Endodermal cell (in vitro differentiated cells): Measurements from ENCODE around the gene SYCP1. TPM values are rescaled to one million over a fixed set of nuclear protein-coding genes. Genes with fewer than 3 reads are reported as not detected.
"Not testable (repeated sequence)": the region's sequence is repeated elsewhere in the genome, so short reads cannot be mapped to it uniquely, and the experiment has no call there.

ENCODE experiments used
- DNase-seq: peaks from one replicate; pipeline ENCODE4 v3.0.0-alpha.2; 2017
- H3K27ac ChIP-seq: 2 replicates; pipeline ENCODE4 v1.5.1; 2013; ENCODE audit warnings: mild to moderate bottlenecking, low read depth, low read length, moderate library complexity
- H3K27me3 ChIP-seq: 2 replicates; pipeline ENCODE4 v1.6.1; 2013; ENCODE audit warnings: mild to moderate bottlenecking, low read length, moderate library complexity; ENCODE audit not compliant: insufficient read depth, control insufficient read depth, poor library complexity, severe bottlenecking
- H3K36me3 ChIP-seq: 2 replicates; pipeline ENCODE4 v1.7.0; 2013; ENCODE audit warnings: mild to moderate bottlenecking, low read length, moderate library complexity; ENCODE audit not compliant: control insufficient read depth, insufficient read depth
- H3K4me1 ChIP-seq: one replicate; pipeline ENCODE4 v1.7.0; 2013; ENCODE audit warnings: low read length; ENCODE audit not compliant: control insufficient read depth, insufficient read depth
- H3K4me3 ChIP-seq: 2 replicates; pipeline ENCODE4 v1.5.1; 2013; ENCODE audit warnings: mild to moderate bottlenecking, low read length, moderate library complexity
- H3K9ac ChIP-seq: 2 replicates; pipeline ENCODE4 v1.6.1; 2013; ENCODE audit warnings: mild to moderate bottlenecking, low read length, moderate library complexity; ENCODE audit not compliant: poor library complexity, severe bottlenecking; ENCODE audit errors: extremely low read depth
- H3K9me3 ChIP-seq: 2 replicates; pipeline ENCODE4 v1.6.1; 2013; ENCODE audit warnings: mild to moderate bottlenecking, low read length, moderate library complexity; ENCODE audit not compliant: control insufficient read depth
- H3K27ac Mint-ChIP-seq: 2 replicates; pipeline ENCODE4 v1.8.0; 2020; ENCODE audit warnings: mixed read lengths
- H3K27me3 Mint-ChIP-seq: 2 replicates; pipeline ENCODE4 v1.8.0; 2021; ENCODE audit warnings: mild to moderate bottlenecking, mixed read lengths; ENCODE audit not compliant: insufficient read depth
- H3K36me3 Mint-ChIP-seq: 2 replicates; pipeline ENCODE4 v1.8.0; 2020; ENCODE audit warnings: low read depth, mixed read lengths
- H3K4me1 Mint-ChIP-seq: 2 replicates; pipeline ENCODE4 v1.8.0; 2020; ENCODE audit warnings: mixed read lengths
- H3K4me3 Mint-ChIP-seq: 2 replicates; pipeline ENCODE4 v1.8.0; 2020; ENCODE audit warnings: mild to moderate bottlenecking, moderate library complexity, mixed read lengths
- H3K9me3 Mint-ChIP-seq: 2 replicates; pipeline ENCODE4 v1.8.0; 2020; ENCODE audit warnings: mild to moderate bottlenecking, mixed read lengths
- CTCF ChIP-seq: fragments of 200-600 bp; sonication (generic); conservative IDR thresholded peaks from 2 replicates; pipeline ENCODE4 v1.5.0; 2021; ENCODE audit warnings: antibody characterized with exemption, mild to moderate bottlenecking
- WGBS, 2 experiments: methylation state at CpG; one replicate each; pipeline versions ENCODE4 v1.1.5 to v1.1.7; 2013; ENCODE audit warnings: missing lambda C conversion rate in 2 of 2, mixed read lengths in 1 of 2; ENCODE audit not compliant: insufficient coverage in 1 of 2, insufficient read length in 1 of 2; 5-methylcytosine and 5-hydroxymethylcytosine counted together
- total RNA-seq, 2 donors: library from RNA; stranded (reverse); fragmentation: NEBNext Ultra II Directional in 1 of 2; extraction: Animal tissue kit (Norgen Biotek cat#: 25700) in 1 of 2; gene quantifications; 2 replicates in 1 of 2; 3 replicates in 1 of 2; pipeline ENCODE4 v1.2.1, GENCODE V29; 2021

The SYCP1 gene
- total RNA-seq, 2 donors from 2014 or later = not detected

DNA sequence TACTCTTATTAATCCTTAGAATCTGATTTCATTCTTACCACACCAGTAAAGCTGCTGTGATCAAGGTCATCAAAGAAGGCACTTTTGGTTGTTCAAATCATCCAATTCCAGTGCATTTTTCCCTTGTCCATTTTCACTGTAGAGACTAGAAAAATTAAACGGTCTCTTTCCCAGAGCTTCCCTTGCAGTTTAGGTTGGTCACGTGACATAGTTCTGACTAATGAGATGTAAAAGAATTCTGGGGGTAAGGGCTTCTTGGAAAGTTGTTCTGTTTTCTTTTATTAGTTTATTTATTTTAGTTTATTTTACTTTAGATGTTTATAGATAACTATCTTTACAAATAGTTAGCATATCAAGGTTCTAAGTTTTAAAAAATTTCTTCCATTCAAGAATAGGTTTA is 34.3 kb upstream of the SYCP1 start:
- Histone ChIP-seq H3K27ac (no peak overlapping the region), H3K4me1 (no peaks in the 10 kb centered on the region), H3K9ac (no peak overlapping the region), H3K4me3 (no peak overlapping the region), H3K9me3 (peaks cover 10% of the 10 kb centered on the region), H3K36me3 (no peaks in the 10 kb centered on the region), H3K27me3 (no peaks in the 10 kb centered on the region)
- Mint-ChIP-seq H3K36me3 (no peaks in the 10 kb centered on the region), H3K4me3 (no peak overlapping the region), H3K27me3 (peaks cover 1% of the 10 kb centered on the region), H3K27ac (no peak overlapping the region), H3K4me1 (no peaks in the 10 kb centered on the region), H3K9me3 (peaks cover 34% of the 10 kb centered on the region)
- DNase-seq = no peak
- no peak for TF ChIP-seq CTCF
- 76 to 92% methylated on average over 2 of the region's 2 CpGs for WGBS, 2 experiments

DNA sequence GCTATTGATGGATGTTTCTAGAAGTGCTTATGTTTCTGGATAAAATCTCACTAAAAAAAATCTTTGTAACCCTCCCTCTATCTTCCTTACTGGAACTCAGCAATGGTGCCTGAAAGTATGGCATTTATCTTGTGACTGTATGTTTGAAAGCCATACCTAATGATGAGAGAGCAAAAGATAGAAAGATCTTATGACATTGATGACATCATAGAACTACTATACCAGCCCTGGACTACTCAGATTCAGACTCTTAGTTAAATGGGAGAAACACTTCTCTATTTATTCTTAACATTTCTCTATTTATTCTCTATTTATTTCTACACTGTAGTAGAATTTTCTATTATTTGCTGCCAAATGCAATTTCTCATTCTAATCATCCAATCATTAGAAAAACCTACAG is 32.7 kb upstream of the SYCP1 start:
- DNase-seq = no peak
- Mint-ChIP-seq H3K27ac (no peak overlapping the region), H3K27me3 (peaks cover 1% of the 10 kb centered on the region), H3K4me1 (no peaks in the 10 kb centered on the region), H3K4me3 (no peak overlapping the region), H3K36me3 (no peaks in the 10 kb centered on the region), H3K9me3 (peaks cover 40% of the 10 kb centered on the region)
- H3K36me3 ChIP-seq = no peaks in the 10 kb centered on the region
- peaks cover 16% of the 10 kb centered on the region for H3K9me3 ChIP-seq
- no peaks in the 10 kb centered on the region for H3K4me1 ChIP-seq
- no peak for TF ChIP-seq CTCF
- H3K27ac ChIP-seq = no peak overlapping the region
- no peaks in the 10 kb centered on the region for H3K27me3 ChIP-seq
- no peak overlapping the region for H3K9ac ChIP-seq
- no peak overlapping the region for H3K4me3 ChIP-seq

DNA sequence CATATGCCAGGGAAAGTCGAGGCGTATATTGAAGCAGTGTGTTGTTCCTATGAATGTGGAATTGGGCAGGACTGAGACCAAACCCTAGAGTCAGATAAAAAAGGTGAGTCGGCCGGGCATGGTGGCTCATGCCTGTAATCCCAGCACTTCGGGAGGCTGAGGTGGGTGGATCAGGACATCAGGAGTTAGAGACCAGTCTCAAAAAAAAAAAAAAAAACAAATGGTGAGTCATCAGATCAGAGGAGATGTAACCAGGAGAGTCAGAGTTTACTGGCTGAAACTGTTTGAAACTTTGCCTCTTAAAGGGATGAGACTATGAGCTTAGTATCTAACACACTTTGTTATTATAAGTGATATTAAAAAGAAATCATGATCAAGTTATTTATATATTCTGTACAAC is 26.4 kb upstream of the SYCP1 start:
- no peaks in the 10 kb centered on the region for H3K36me3 ChIP-seq
- H3K27me3 ChIP-seq = no peaks in the 10 kb centered on the region
- no peak overlapping the region for H3K4me3 ChIP-seq
- H3K27ac ChIP-seq = no peak overlapping the region
- Mint-ChIP-seq H3K27ac (no peak overlapping the region), H3K4me3 (no peak overlapping the region), H3K27me3 (no peaks in the 10 kb centered on the region), H3K36me3 (no peaks in the 10 kb centered on the region), H3K4me1 (no peaks in the 10 kb centered on the region), H3K9me3 (peaks cover 24% of the 10 kb centered on the region)
- no peak for DNase-seq
- H3K9me3 ChIP-seq = peaks cover 6% of the 10 kb centered on the region
- no peaks in the 10 kb centered on the region for H3K4me1 ChIP-seq
- TF ChIP-seq CTCF = no peak
- 76 to 82% methylated on average over 5 of the region's 5 CpGs for WGBS, 2 experiments
- H3K9ac ChIP-seq = no peak overlapping the region

GRCh38 chr1:114830075-114830474 is 24.6 kb upstream of the SYCP1 start:
- H3K4me3 Mint-ChIP-seq, H3K4me3 ChIP-seq, H3K36me3 ChIP-seq, H3K27me3 Mint-ChIP-seq, H3K4me1 Mint-ChIP-seq, H3K9me3 Mint-ChIP-seq, H3K4me1 ChIP-seq, H3K9me3 ChIP-seq, H3K36me3 Mint-ChIP-seq, H3K27me3 ChIP-seq, DNase-seq, H3K9ac ChIP-seq, H3K27ac ChIP-seq, H3K27ac Mint-ChIP-seq: not testable (repeated sequence)
- 85 to 100% methylated on average over 1 of the region's 1 CpG for WGBS, 2 experiments
